Motor neuron (in vitro differentiated cells): ENCODE measurements around the gene SIGLEC6. TPM values are rescaled to one million over a fixed set of nuclear protein-coding genes. Genes with fewer than 3 reads are reported as not detected.

Experiments used
- ATAC-seq, 8 experiments: fragments of 200-7000 bp; cut with Tn5 transposase; replicated peaks in 6 of 8; 2 replicates each; pipeline ENCODE4 v1.8.0; 2021; ENCODE audit warnings: mild to moderate bottlenecking in 8 of 8, moderate library complexity in 8 of 8
- H3K27ac ChIP-seq, 2 donors: fragments of 250-450 bp; sonication (Bioruptor Pico); 2 replicates each; pipeline ENCODE4 v1.9.0; 2021; ENCODE audit warnings: antibody characterized with exemption in 2 of 2, mild to moderate bottlenecking in 2 of 2, moderate library complexity in 1 of 2
- H3K4me1 ChIP-seq, 2 donors: fragments of 250-450 bp; sonication (Bioruptor Pico); replicated peaks in 1 of 2; 2 replicates each; pipeline ENCODE4 v1.6.1; 2021; ENCODE audit warnings: antibody characterized with exemption in 2 of 2, mild to moderate bottlenecking in 2 of 2, moderate library complexity in 1 of 2
- H3K4me3 ChIP-seq, 5 donors: fragments of 250-450 bp; sonication (Bioruptor Pico); 2 replicates each; pipeline ENCODE4 v1.9.0; 2021; ENCODE audit warnings: antibody characterized with exemption in 5 of 5, mild to moderate bottlenecking in 5 of 5, moderate library complexity in 4 of 5
- WGBS, 10 experiments: fragments of 450-650 bp; shearing (Covaris generic); methylation state at CpG; one replicate each; pipeline ENCODE4 v1.0.0; 2022; 5-methylcytosine and 5-hydroxymethylcytosine counted together
- in situ Hi-C, 9 experiments: fragments of 400-800 bp; cut with MboI; loops; one replicate each; pipeline ENCODE4 v1.15.0; 2021; ENCODE audit warnings: low sequenced_read_pairs in 9 of 9, low pct_unique_long_range_greater_than_20kb in 2 of 9; ENCODE audit not compliant: unreplicated experiment in 9 of 9
- total RNA-seq, 8 experiments: library from RNA; unstranded; fragments of 300-600 nt; gene quantifications; 2 replicates each; pipeline versions ENCODE4 v1.2.3 to v1.2.4, GENCODE V29; 2022

The SIGLEC6 gene
- total RNA-seq = not detected

DNA sequence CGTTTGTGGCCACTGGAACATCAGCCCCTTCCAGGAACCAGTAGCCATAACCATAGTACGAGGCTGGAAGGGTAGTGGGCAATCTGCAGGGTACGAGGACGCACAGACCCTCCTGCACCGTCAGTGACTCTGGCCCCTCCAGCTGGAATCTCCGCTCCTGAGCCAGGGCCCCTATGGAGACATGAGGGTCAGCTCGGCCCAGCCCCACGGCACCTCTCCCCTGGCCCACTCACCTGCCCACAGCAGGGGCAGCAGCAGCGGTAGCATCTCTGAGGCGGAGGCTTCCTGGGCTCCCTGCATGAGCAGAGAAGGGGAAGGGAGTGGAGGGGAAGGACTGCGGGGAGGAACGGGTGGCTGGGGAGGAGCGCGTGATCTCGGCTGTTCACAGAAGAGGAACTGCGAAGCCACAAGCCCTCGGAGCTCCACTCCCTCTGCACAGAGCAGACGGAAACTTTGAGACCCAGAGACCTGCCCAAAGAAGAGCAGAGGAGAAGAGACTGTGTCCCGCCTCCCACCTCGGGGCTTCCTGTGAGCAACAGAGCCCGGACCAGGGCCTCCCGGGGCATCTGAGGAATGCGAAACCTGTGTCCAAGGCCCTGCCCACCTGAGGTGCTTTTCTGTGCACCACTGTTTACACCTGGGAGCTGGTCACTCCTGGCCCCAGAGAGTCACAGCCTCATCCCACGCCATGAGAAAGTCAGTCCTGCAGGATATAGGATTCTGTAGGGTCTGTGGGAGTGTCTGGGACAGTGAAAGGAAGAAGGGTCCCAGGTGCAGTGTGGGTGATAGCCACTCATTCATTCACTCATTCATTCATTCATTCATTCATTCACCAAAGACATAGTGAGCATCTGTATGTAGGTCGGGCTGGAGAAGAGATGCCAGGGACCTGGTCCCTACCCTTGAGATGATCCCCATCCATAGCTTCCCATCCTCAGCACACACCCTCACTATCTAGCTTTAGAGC lies at the start of gene SIGLEC6:
SIGLEC6 (minus strand) TSS at position 322 of the 967 bp plus-strand sequence; CDS start at position 300, 22 bp downstream.
- 0 to 55% (median 28%) methylated on average over 1 to 6 of the region's 25 CpGs; no CpG with 5 or more reads in 4 of the 10 experiments for WGBS, 10 experiments
- Histone ChIP-seq H3K4me3 (no peak within 1 kb of the TSS), H3K27ac (no peak within 1 kb of the TSS), H3K4me1 (no peaks in the 10 kb centered on the region)
- ATAC-seq = no peak
- in situ Hi-C loops = no loop called here

DNA sequence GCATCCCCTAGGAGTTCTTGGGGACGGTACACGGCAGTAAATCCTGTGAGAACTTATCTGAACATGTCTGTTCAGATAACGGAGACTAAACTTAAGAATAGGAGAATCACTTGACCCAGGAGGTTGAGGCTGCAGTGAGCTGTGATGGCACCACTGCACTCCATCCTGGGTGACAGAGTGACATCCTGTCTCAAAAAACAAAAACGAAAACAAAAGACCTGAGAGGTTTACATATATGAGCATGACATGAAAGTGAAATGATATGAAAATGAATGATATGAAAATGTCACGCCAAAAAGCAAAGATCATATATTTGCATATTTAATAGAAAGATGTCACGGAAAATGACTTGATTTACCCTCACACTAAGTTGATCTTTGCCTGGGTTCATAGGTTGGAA lies 45.4 kb upstream of the SIGLEC6 start:
- in situ Hi-C loops = no loop called here
- WGBS, 10 experiments = 71 to 100% (median 89%) methylated on average over 3 to 6 of the region's 6 CpGs; no CpG with 5 or more reads in 1 of the 10 experiments
- Histone ChIP-seq H3K27ac (no peak overlapping the region), H3K4me3 (no peak overlapping the region), H3K4me1 (peaks cover 4 to 5% of the 10 kb centered on the region in 2 donors)
- ATAC-seq = no peak

DNA sequence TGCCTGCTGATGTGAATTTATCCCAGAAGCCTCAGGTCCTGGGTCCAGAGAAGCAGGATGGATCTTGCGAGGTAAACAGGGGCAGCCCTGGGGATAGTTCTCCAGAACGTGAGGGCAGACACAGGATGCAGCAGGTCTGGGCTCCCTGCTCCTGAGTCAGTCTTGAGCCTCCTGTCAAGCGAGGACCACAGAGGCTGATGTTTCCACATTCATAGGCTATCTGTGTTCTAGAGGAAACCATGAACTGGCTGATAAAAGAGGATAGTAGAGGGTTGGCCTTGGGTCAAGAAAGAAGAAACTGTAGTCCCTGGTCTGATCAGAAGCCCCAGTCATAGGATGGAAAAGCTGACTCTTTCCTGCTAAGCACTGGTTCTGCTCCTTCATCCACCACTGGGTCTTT lies 41.9 kb upstream of the SIGLEC6 start:
- peaks cover 5 to 6% of the 10 kb centered on the region in 2 donors for H3K4me1 ChIP-seq
- no peak overlapping the region for H3K27ac ChIP-seq
- no peak overlapping the region for H3K4me3 ChIP-seq
- WGBS, 10 experiments = 51 to 96% (median 75%) methylated on average over 1 to 3 of the region's 3 CpGs; no CpG with 5 or more reads in 4 of the 10 experiments
- ATAC-seq = no peak
- in situ Hi-C loops = no loop called here

DNA sequence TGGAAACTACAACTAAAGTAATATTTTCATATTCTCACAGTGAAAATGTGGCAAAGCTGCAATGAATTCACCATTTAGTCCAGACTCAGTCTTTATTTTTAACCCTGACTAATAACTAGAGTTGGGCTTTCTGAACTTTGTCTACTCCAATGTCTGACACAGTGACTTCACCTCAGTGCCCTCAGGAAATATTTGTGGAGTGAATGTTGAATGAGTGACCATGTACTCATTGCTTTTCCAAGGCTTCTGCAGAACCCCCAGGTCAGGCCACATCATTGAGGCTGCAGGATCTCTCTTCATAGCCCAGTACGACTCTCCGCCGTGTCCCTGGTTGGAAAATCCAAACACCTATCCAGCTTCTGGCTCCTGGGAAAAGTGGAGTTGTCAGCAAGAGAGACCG lies 41.4 kb upstream of the SIGLEC6 start:
- ATAC-seq = no peak
- in situ Hi-C loops = no loop called here
- 37 to 100% (median 79%) methylated on average over 1 to 4 of the region's 4 CpGs; no CpG with 5 or more reads in 4 of the 10 experiments for WGBS, 10 experiments
- peaks cover 5 to 6% of the 10 kb centered on the region in 2 donors for H3K4me1 ChIP-seq
- no peak overlapping the region for H3K27ac ChIP-seq
- H3K4me3 ChIP-seq = no peak overlapping the region

DNA sequence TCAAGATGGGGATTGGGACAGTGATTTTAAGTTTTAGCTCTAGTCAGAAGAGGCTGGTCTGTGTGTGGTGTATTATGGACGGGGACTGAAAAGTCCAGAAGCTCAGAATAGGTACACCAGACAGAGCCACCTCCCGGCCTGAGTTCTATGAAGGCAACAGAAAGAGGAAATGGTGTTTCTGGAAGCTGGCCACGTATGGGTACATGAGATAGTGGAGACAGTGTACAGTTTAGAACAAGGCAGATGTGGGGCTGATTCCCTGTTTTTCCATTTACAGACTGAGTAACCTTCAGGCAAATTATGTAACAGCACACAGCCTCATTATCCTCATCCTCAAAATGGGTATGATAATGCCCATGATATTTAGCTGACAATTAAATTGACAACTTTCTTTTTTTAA lies 40.9 kb upstream of the SIGLEC6 start:
- 0 to 80% (median 50%) methylated on average over 1 to 3 of the region's 3 CpGs; no CpG with 5 or more reads in 4 of the 10 experiments for WGBS, 10 experiments
- no peak for ATAC-seq
- Histone ChIP-seq H3K4me1 (peaks cover 5 to 6% of the 10 kb centered on the region in 2 donors), H3K4me3 (peak overlapping the region in 2 of 5 donors; percentile 79 to 88), H3K27ac (no peak overlapping the region)
- in situ Hi-C loops = no loop called here

DNA sequence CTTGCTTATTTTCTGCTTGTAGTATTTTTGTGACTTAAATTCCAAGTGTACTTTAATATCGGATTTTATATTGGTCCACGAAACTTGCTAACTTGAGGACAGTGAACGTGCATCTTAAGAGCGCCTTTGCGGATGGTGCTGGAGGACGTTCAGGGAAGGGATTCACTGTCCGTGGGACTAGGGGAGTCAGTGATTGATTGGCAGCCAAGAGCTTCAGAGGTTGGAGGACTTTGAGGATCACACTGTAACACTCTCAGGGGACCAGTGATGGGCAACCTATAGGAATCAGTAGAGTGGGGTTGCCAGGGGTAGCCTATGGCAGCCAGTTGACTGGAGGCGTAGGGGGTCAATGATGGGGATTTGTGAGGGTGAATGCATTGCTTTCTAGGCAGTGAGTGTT lies 40.1 kb upstream of the SIGLEC6 start:
- in situ Hi-C loops = no loop called here
- peaks cover 5 to 6% of the 10 kb centered on the region in 2 donors for H3K4me1 ChIP-seq
- peak in 5 of 8 experiments; percentile 2 to 48 (median 30) for ATAC-seq
- peak overlapping the region; percentile 62 to 88 (median 71) for H3K4me3 ChIP-seq
- 0 to 60% (median 22%) methylated on average over 1 to 7 of the region's 8 CpGs; no CpG with 5 or more reads in 2 of the 10 experiments for WGBS, 10 experiments
- no peak overlapping the region for H3K27ac ChIP-seq

DNA sequence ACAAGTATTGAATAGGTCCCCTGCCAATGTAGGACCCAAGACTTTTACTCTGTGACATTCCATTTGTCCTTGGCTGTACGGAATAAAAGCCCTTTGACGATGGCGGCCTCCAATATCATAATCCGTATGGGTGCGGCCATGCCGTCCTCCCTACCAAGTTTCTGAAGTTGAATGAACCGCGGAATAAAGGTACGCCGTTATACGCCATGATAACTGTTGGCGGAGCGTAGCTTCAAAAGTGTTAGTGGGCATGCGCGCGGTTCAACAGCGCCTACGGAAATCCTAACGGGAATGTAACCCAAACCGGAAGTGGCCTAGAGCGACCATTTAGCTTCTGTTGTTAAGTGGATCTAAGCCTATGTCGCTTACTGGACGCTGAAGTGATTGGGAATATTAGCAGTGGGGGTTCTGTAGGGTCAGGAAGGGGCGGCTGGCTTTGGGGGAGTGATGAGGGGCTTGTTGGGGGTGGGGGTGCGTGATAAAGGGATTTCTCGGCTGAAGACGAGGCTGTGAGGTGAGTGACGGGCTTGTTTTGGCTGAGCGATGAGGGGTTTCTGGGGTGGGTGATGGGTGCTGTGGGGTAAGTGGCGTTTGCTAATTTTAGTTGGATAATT lies 39.6 kb upstream of the SIGLEC6 start, which contains the start of gene ZNF175:
ZNF175 (plus strand) TSS at position 322 of the 614 bp plus-strand sequence. CDS start 2,047 bp downstream, outside the sequence.
- Histone ChIP-seq H3K4me3 (peak within 1 kb of the TSS; percentile 62 to 88 (median 71)), H3K4me1 (peaks cover 5 to 6% of the 10 kb centered on the region in 2 donors), H3K27ac (peak within 1 kb of the TSS in 1 of 2 donors; percentile 63)
- ATAC-seq = peak; percentile 94 to 99 (median 98)
- WGBS, 10 experiments = 0 to 25% (median 1%) methylated on average over 1 to 20 of the region's 30 CpGs; no CpG with 5 or more reads in 1 of the 10 experiments
- in situ Hi-C loops = no loop called here

DNA sequence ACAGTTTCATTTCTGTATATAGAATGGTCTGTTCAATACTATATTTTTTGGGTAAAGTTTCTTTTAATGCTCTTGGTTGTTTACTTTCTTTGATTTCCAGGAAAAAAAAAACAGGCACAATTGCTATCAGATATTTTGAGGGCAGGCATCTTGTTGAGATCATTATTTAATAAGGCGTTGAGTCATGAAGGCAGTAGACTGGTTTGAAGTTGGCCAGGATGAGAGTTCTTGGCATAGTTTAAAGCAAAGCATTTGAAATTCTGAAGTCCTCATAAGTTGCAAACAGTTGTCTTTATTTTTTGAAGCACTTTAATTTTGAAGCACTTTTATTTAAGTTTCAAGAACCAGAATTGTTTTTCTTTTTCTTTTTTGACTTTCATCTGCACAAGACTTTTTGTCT lies 37.0 kb upstream of the SIGLEC6 start:
- Histone ChIP-seq H3K27ac (no peak overlapping the region), H3K4me3 (no peak overlapping the region), H3K4me1 (peaks cover 5 to 6% of the 10 kb centered on the region in 2 donors)
- in situ Hi-C loops = no loop called here
- WGBS, 10 experiments = 0 to 100% (median 55%) methylated on average over 1 of the region's 1 CpG
- no peak for ATAC-seq

DNA sequence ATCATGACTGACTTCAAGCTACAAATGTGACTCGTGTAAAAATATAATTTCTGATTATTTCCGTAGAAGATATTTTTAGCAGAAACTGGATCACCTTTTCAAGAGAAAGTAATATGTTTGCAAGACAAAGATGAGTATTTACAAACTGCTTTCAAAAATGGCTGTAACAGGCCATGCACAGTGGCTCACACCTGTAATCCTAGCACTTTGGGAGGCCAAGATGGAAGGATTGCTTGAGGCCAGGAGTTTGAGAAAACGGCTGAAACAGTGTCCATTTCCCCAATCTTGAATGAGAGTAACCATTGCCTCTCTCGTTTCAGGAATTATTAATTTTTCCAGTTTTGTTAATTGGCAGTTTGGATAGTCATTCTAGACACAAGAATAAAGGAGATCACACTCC lies 36.1 kb upstream of the SIGLEC6 start:
- 0 to 75% (median 35%) methylated on average over 1 to 4 of the region's 4 CpGs for WGBS, 10 experiments
- peaks cover 5 to 6% of the 10 kb centered on the region in 2 donors for H3K4me1 ChIP-seq
- in situ Hi-C loops = no loop called here
- H3K4me3 ChIP-seq = no peak overlapping the region
- no peak for ATAC-seq
- H3K27ac ChIP-seq = no peak overlapping the region

DNA sequence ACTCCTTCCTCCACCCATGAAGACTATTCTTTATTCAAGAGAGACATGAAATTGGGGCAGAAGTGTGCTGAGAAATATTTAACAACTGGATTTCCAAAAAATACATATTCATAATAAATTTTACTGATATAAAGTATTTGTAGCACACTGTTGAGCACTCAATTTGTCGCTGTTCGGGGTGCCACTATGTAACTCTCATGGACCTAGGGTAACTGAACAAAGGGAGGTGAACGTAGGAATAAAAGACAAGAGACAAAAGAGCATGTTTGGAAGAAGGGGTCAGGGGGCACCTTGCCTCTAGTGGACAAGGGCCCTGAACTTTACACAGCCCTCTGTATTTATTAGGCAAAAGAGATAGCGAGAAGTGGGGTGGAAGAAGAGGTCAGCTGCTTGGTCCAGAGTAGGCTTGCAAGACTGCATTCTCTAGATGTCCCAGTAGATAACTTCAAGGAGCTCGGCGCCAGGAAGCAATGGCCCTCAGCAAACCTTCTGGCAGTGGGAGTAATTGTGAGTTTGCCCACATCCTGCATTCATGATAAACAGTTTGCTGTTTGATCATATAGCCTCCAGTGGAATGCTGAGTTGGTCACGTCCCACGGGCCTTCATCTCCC lies 35.1 kb upstream of the SIGLEC6 start:
- no peak overlapping the region for H3K4me3 ChIP-seq
- ATAC-seq = no peak
- 2 to 80% (median 41%) methylated on average over 1 to 7 of the region's 8 CpGs for WGBS, 10 experiments
- in situ Hi-C loops = no loop called here
- no peak overlapping the region for H3K27ac ChIP-seq
- no peaks in the 10 kb centered on the region for H3K4me1 ChIP-seq

DNA sequence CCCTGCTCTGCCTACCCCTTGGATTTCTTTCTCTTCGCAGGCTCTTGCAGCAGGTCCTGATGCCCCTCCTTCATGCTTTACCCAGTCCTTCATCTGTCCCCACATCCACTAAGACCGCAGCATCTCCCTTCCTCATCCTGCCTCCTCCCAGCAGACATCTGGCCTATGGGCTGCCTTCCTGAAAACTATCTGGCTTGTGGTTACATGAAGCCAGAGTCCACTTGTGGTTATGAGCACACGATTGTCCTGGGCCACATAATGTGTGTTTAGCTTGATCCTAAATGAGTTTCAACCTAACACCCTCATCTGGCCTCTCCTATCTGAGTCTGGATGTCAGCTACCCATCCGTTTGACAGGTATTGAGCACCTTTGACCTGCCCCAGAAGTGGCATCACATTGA lies 34.1 kb upstream of the SIGLEC6 start:
- no peaks in the 10 kb centered on the region for H3K4me1 ChIP-seq
- no peak overlapping the region for H3K27ac ChIP-seq
- no peak overlapping the region for H3K4me3 ChIP-seq
- in situ Hi-C loops = no loop called here
- 0 to 60% (median 5%) methylated on average over 1 to 3 of the region's 4 CpGs; no CpG with 5 or more reads in 2 of the 10 experiments for WGBS, 10 experiments
- ATAC-seq = no peak

DNA sequence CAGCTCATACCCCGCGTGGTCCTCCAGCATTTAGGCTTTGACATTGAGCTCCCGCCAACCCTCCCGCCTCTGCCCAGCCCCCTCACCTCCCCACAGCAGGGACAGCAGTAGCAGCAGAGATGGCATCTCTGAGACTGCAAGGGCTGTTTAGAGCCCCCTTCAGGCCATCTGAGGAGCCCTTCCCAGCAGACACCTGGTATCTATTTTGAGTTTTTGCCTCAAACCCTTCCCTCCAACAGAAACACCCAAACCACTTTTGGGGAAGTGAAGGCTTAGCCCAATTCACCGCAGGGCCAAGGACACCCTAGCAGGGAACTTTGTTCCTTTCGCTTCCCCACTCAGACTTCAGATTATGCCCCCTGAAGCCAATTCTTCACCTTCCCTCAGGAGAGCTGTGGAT lies 33.3 kb upstream of the SIGLEC6 start:
- no peak for ATAC-seq
- Histone ChIP-seq H3K4me3 (no peak overlapping the region), H3K27ac (no peak overlapping the region), H3K4me1 (no peaks in the 10 kb centered on the region)
- in situ Hi-C loops = no loop called here
- 44 to 83% (median 80%) methylated on average over 1 to 2 of the region's 6 CpGs; no CpG with 5 or more reads in 7 of the 10 experiments for WGBS, 10 experiments

DNA sequence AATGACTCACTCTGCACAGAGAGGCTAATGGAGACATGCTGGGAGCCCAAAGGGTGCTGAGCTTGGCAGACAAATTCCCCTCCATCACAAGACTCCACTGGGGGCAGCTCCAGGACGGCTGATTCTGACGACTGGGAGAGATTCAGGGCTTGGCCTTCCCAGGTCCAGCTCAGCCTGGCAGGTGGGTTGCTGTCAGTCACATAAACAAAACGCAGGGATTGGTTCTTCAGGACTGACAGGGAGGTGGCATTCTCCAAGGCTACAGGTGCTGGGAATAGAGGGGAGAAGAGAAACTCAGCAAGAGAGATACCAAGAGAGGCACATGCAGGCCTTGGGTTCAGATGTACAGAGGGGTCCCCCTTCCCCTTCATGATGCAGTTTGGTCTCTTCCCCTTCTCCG lies 28.9 kb upstream of the SIGLEC6 start:
- in situ Hi-C loops = no loop called here
- Histone ChIP-seq H3K4me3 (no peak overlapping the region), H3K27ac (no peak overlapping the region), H3K4me1 (no peaks in the 10 kb centered on the region)
- WGBS, 10 experiments = 0 to 40% (median 0%) methylated on average over 1 to 3 of the region's 4 CpGs; no CpG with 5 or more reads in 3 of the 10 experiments
- no peak for ATAC-seq
